Endothelial cell of umbilical vein (primary cell): ENCODE measurements around the gene ARHGEF26. TPM values are rescaled to one million over a fixed set of nuclear protein-coding genes. Genes with fewer than 3 reads are reported as not detected.

Experiments used
- BruUV-seq: library from RNA; stranded (reverse); fragments of 400-500 nt; replicated peaks from 2 replicates; lab custom pipeline; 2021; lab: Mats Ljungman, UMichigan
- CTCF ChIA-PET: fragments of 300-600, 350-600 bp; sonication (Branson Sonifier 250); formaldehyde crosslinking; loops from one replicate; lab custom pipeline; 2021; ENCODE audit warnings: antibody characterized with exemption, inconsistent platforms; lab: Charles Lee
- POLR2A ChIA-PET: fragments of 300-600, 350-600 bp; sonication (Branson Sonifier 250); formaldehyde crosslinking; loops from one replicate; lab custom pipeline; 2021; ENCODE audit warnings: antibody characterized with exemption, inconsistent platforms; lab: Charles Lee
- DNase-seq: peaks from one replicate; pipeline ENCODE4 v3.0.0-alpha.2; 2011; ENCODE audit warnings: low read depth, low spot score
- FAIRE-seq: peaks from 2 replicates; lab custom pipeline; 2011; peaks lifted over from hg19 to GRCh38; lab: Jason Lieb, UNC
- H2AFZ ChIP-seq: 2 replicates; pipeline ENCODE4 v1.6.0; 2012; ENCODE audit warnings: low read depth, low read length, control low read depth, inconsistent platforms
- H3K27ac ChIP-seq: 2 replicates; pipeline ENCODE4 v1.5.1; 2011; ENCODE audit warnings: low read depth, mild to moderate bottlenecking, control low read depth, low read length, moderate library complexity; ENCODE audit not compliant: insufficient read depth
- H3K27me3 ChIP-seq, 2 experiments: 2 replicates each; pipeline versions ENCODE4 v1.6.0 to v1.6.1; 2011; ENCODE audit warnings: low read length in 2 of 2, mixed read lengths in 1 of 2; ENCODE audit not compliant: control insufficient read depth in 2 of 2, insufficient read depth in 2 of 2
- H3K36me3 ChIP-seq, 2 experiments: 2 replicates in 1 of 2; 3 replicates in 1 of 2; pipeline ENCODE4 v1.5.1; 2011; ENCODE audit warnings: low read length in 2 of 2, mild to moderate bottlenecking in 1 of 2, moderate library complexity in 1 of 2; ENCODE audit not compliant: control insufficient read depth in 2 of 2, insufficient read depth in 2 of 2; ENCODE audit errors: extremely low read depth in 1 of 2
- H3K4me1 ChIP-seq: 3 replicates; pipeline ENCODE4 v1.5.1; 2011; ENCODE audit warnings: mild to moderate bottlenecking, low read length; ENCODE audit not compliant: control insufficient read depth, insufficient read depth; ENCODE audit errors: extremely low read depth
- H3K4me2 ChIP-seq: 2 replicates; pipeline ENCODE4 v1.6.1; 2011; ENCODE audit warnings: low read length, control low read depth, mixed read lengths; ENCODE audit not compliant: insufficient read depth
- H3K4me3 ChIP-seq, 3 experiments: fragments of 200-600 bp in 1 of 3; sonication (generic), shearing (Covaris generic) in 1 of 3; replicated peaks in 1 of 3; 2 replicates each; pipeline ENCODE4 v1.5.1; 2011 to 2016; ENCODE audit warnings: control low read depth in 3 of 3, low read length in 3 of 3, mild to moderate bottlenecking in 2 of 3, inconsistent platforms in 1 of 3, low read depth in 1 of 3, moderate library complexity in 1 of 3; ENCODE audit not compliant: insufficient read depth in 1 of 3
- H3K79me2 ChIP-seq: 2 replicates; pipeline ENCODE4 v1.6.0; 2012; ENCODE audit warnings: low read length, inconsistent platforms; ENCODE audit not compliant: control insufficient read depth, insufficient read depth
- H3K9ac ChIP-seq: replicated peaks from 2 replicates; pipeline ENCODE3; 2011; ENCODE audit warnings: low read length, control low read depth; ENCODE audit not compliant: insufficient read depth; ENCODE audit errors: extremely low read depth
- H3K9me1 ChIP-seq: replicated peaks from 3 replicates; pipeline ENCODE4 v1.6.0; 2011; ENCODE audit warnings: mild to moderate bottlenecking, low read length; ENCODE audit not compliant: control insufficient read depth, insufficient read depth; ENCODE audit errors: extremely low read depth
- H3K9me3 ChIP-seq: replicated peaks from 2 replicates; pipeline ENCODE4 v1.5.1; 2012; ENCODE audit warnings: low read length, inconsistent platforms; ENCODE audit not compliant: control insufficient read depth, insufficient read depth
- H4K20me1 ChIP-seq: replicated peaks from 2 replicates; pipeline ENCODE3; 2011; ENCODE audit warnings: mild to moderate bottlenecking, low read length; ENCODE audit not compliant: control insufficient read depth, insufficient read depth; ENCODE audit errors: extremely low read depth
- EZH2 ChIP-seq: IDR thresholded peaks from 2 replicates; pipeline ENCODE4 v1.6.1; 2012; ENCODE audit warnings: borderline replicate concordance, low read depth, mild to moderate bottlenecking, moderate library complexity, low read length, inconsistent platforms; ENCODE audit not compliant: severe bottlenecking
- FOS ChIP-seq: IDR thresholded peaks from 2 replicates; pipeline ENCODE4 v1.6.1; 2011; ENCODE audit warnings: mild to moderate bottlenecking, low read length, moderate library complexity, borderline replicate concordance; ENCODE audit not compliant: insufficient read depth
- GATA2 ChIP-seq: IDR thresholded peaks from 2 replicates; pipeline ENCODE4 v1.7.0; 2011; ENCODE audit warnings: low read depth, mild to moderate bottlenecking, moderate library complexity, mixed read lengths, low read length; ENCODE audit not compliant: insufficient read length, insufficient read depth
- JUN ChIP-seq: IDR thresholded peaks from 2 replicates; pipeline ENCODE4 v1.6.1; 2011; ENCODE audit warnings: borderline replicate concordance, low read depth; ENCODE audit not compliant: insufficient read length, insufficient read depth
- MYC ChIP-seq: IDR thresholded peaks from one replicate; pipeline ENCODE4 v1.6.1; 2011; ENCODE audit warnings: mild to moderate bottlenecking, low read depth, low read length
- POLR2A ChIP-seq: IDR thresholded peaks from 2 replicates; pipeline ENCODE4 v1.6.1; 2012; ENCODE audit warnings: low read depth, mild to moderate bottlenecking, control low read depth, low read length
- POLR2AphosphoS5 ChIP-seq: IDR thresholded peaks from 2 replicates; pipeline ENCODE4 v1.6.1; 2012; ENCODE audit warnings: low read depth, mild to moderate bottlenecking, control low read depth, low read length, moderate library complexity; ENCODE audit not compliant: insufficient read depth
- dilution Hi-C: fragments of 300-500 bp; cut with MboI; formaldehyde crosslinking; loops from one replicate; pipeline ENCODE4 v1.15.0; 2019; ENCODE audit warnings: low sequenced_read_pairs; ENCODE audit not compliant: extremely low pct_ligation_motif_present
- intact Hi-C: fragments of 100-400 bp; cut with micrococcal nuclease; formaldehyde crosslinking; loops from one replicate; pipeline ENCODE4 v1.10.0; 2022
- polyA plus RNA-seq, 4 experiments: library from polyadenylated mRNA; depleted of rRNA in 3 of 4; stranded (reverse) in 3 of 4; unstranded in 1 of 4; fragments of >200 nt; gene quantifications; 2 replicates each; pipeline versions ENCODE4 v1.2.1 to v1.2.3, GENCODE V29; 2011 to 2012; ENCODE audit warnings: missing spikeins in 1 of 4
- total RNA-seq: library from RNA; stranded (reverse); gene quantifications from 2 replicates; pipeline ENCODE4 v1.2.3, GENCODE V29; 2021
- TF ChIP-seq, protein P1 (sequence below), 2 donors: IDR thresholded peaks; 1 replicate in 1 of 2; 2 replicates in 1 of 2; pipeline ENCODE4 v1.5.1; 2011; ENCODE audit warnings: low read length in 2 of 2, mild to moderate bottlenecking in 2 of 2, moderate library complexity in 2 of 2, control low read depth in 1 of 2, inconsistent platforms in 1 of 2, low read depth in 1 of 2; ENCODE audit not compliant: insufficient read depth in 1 of 2; ENCODE audit errors: extremely low read depth in 1 of 2
- TF ChIP-seq, protein P2 (sequence below): IDR thresholded peaks from 2 replicates; pipeline ENCODE4 v1.6.1; 2011; ENCODE audit not compliant: insufficient read depth, insufficient read length

ARHGEF26 gene
- total and polyA plus RNA-seq, 2 donors (not counting 3 experiments of a cell fraction or from before 2014, with no cell fraction given): 0.57 to 2.9 TPM

DNA sequence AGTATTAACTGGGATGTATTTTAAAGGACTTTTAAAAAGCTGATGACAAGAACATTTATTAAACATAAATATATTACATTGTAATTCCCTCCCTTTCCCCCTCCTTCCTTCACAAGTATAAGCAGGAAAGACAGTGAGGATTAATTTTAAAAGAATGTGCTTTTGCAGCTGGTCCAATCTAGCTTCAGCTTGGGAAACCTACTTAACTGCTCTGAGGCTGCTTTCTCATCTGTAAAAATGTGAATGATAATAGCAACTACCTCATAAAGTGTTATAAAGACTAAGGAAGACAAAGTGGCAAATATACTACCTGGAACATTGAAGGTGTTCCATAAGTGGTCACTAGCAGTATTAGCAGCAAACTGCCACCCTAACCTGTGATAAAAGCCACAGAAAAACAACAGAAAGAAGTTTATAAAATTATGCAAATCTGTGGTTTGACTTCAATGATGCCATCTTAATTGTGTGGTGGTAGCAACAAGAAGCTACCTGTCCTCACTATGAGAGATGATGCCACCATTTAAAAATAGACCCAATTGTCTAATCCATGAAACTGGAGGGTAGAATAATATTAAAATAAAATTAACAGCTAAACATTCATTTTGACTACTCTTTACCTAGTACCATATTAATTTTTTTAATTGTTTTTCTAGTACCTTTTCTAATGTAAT is 183.1 kb downstream of the ARHGEF26 start:
- DNase-seq (no peak), FAIRE-seq (no peak)
- H3K9ac ChIP-seq: no peak overlapping the region
- peaks cover 11 to 15% of the 10 kb centered on the region in 2 experiments for H3K36me3 ChIP-seq
- no peaks in the 10 kb centered on the region for H3K9me1 ChIP-seq
- H3K4me1 ChIP-seq: no peaks in the 10 kb centered on the region
- no peaks in the 10 kb centered on the region for H3K27me3 ChIP-seq
- H4K20me1 ChIP-seq: no peaks in the 10 kb centered on the region
- H3K9me3 ChIP-seq: no peaks in the 10 kb centered on the region
- H2AFZ ChIP-seq: no peak overlapping the region
- BruUV-seq: no TSS peak
- no peak overlapping the region for H3K4me2 ChIP-seq
- POLR2A ChIA-PET: no interaction called here
- H3K27ac ChIP-seq: no peak overlapping the region
- TF ChIP-seq, protein P1, sequence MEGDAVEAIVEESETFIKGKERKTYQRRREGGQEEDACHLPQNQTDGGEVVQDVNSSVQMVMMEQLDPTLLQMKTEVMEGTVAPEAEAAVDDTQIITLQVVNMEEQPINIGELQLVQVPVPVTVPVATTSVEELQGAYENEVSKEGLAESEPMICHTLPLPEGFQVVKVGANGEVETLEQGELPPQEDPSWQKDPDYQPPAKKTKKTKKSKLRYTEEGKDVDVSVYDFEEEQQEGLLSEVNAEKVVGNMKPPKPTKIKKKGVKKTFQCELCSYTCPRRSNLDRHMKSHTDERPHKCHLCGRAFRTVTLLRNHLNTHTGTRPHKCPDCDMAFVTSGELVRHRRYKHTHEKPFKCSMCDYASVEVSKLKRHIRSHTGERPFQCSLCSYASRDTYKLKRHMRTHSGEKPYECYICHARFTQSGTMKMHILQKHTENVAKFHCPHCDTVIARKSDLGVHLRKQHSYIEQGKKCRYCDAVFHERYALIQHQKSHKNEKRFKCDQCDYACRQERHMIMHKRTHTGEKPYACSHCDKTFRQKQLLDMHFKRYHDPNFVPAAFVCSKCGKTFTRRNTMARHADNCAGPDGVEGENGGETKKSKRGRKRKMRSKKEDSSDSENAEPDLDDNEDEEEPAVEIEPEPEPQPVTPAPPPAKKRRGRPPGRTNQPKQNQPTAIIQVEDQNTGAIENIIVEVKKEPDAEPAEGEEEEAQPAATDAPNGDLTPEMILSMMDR (IDR thresholded peaks at IDR 0.05; ENCODE audit: extremely low read depth in 1 of 2, insufficient read depth in 1 of 2, low read depth in 1 of 2, low read length in 2 of 2): no peak
- TF ChIP-seq, protein P2, sequence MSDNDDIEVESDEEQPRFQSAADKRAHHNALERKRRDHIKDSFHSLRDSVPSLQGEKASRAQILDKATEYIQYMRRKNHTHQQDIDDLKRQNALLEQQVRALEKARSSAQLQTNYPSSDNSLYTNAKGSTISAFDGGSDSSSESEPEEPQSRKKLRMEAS: no peak
- TF ChIP-seq FOS (no peak), EZH2 (no peak), JUN (no peak), MYC (no peak), POLR2A (no peak), POLR2AphosphoS5 (no peak), GATA2 (no peak)
- CTCF ChIA-PET: no interaction called here
- dilution Hi-C loops: no loop called here
- intact Hi-C loops: no loop called here
- no peaks in the 10 kb centered on the region for H3K79me2 ChIP-seq
- no peak overlapping the region for H3K4me3 ChIP-seq
